H9 (cell line): ENCODE data around the gene FARP2. TPM values are rescaled to one million over a fixed set of nuclear protein-coding genes. Genes with fewer than 3 reads are reported as not detected.

ENCODE experiments used
- DNase-seq: peaks from one replicate; pipeline ENCODE4 v3.0.0-alpha.2; 2017
- H2AFZ ChIP-seq: one replicate; pipeline ENCODE4 v1.6.1; 2013; ENCODE audit warnings: mild to moderate bottlenecking, low read length, control low read depth, moderate library complexity
- H2AK5ac ChIP-seq: 2 replicates; pipeline ENCODE4 v1.6.1; 2013; ENCODE audit warnings: low read length, control low read depth, mixed read lengths; ENCODE audit not compliant: insufficient read length
- H2BK120ac ChIP-seq: one replicate; pipeline ENCODE4 v1.6.1; 2013; ENCODE audit warnings: low read depth, mild to moderate bottlenecking, low read length, control low read depth, inconsistent platforms; ENCODE audit not compliant: poor library complexity, severe bottlenecking
- H2BK12ac ChIP-seq: 2 replicates; pipeline ENCODE4 v1.6.1; 2013; ENCODE audit warnings: low read length, control low read depth, mixed read lengths, low read depth; ENCODE audit not compliant: insufficient read length
- H2BK15ac ChIP-seq: 2 replicates; pipeline ENCODE4 v1.6.1; 2013; ENCODE audit warnings: low read depth, low read length, control low read depth
- H2BK20ac ChIP-seq: one replicate; pipeline ENCODE4 v1.6.1; 2013; ENCODE audit warnings: low read depth, mild to moderate bottlenecking, low read length, control low read depth, inconsistent platforms; ENCODE audit not compliant: poor library complexity, severe bottlenecking
- H2BK5ac ChIP-seq: 2 replicates; pipeline ENCODE4 v1.6.1; 2013; ENCODE audit warnings: low read length, control low read depth, mixed read lengths; ENCODE audit not compliant: insufficient read length
- H3K14ac ChIP-seq: 2 replicates; pipeline ENCODE4 v1.6.1; 2013; ENCODE audit warnings: low read length, control low read depth; ENCODE audit not compliant: insufficient read depth
- H3K18ac ChIP-seq: 2 replicates; pipeline ENCODE4 v1.6.1; 2013; ENCODE audit warnings: low read depth, mild to moderate bottlenecking, mixed read lengths, low read length, control low read depth; ENCODE audit not compliant: insufficient read length
- H3K23ac ChIP-seq: 2 replicates; pipeline ENCODE4 v1.6.1; 2013; ENCODE audit warnings: low read length, control low read depth, mixed read lengths, low read depth; ENCODE audit not compliant: insufficient read length
- H3K23me2 ChIP-seq: 2 replicates; pipeline ENCODE4 v1.6.1; 2013; ENCODE audit warnings: low read depth, mild to moderate bottlenecking, mixed read lengths, low read length, control low read depth; ENCODE audit not compliant: insufficient read length, poor library complexity, severe bottlenecking
- H3K27ac ChIP-seq: 2 replicates; pipeline ENCODE4 v1.5.1; 2013; ENCODE audit warnings: low read length, control low read depth, mixed read lengths, low read depth; ENCODE audit not compliant: insufficient read length
- H3K27me3 ChIP-seq: 2 replicates; pipeline ENCODE4 v1.6.1; 2013; ENCODE audit warnings: low read length, control low read depth, inconsistent platforms; ENCODE audit not compliant: insufficient read depth
- H3K4ac ChIP-seq: 2 replicates; pipeline ENCODE4 v1.6.1; 2013; ENCODE audit warnings: low read depth, mild to moderate bottlenecking, control low read depth, inconsistent platforms, low read length, moderate library complexity
- H3K4me1 ChIP-seq: 2 replicates; pipeline ENCODE4 v1.6.1; 2013; ENCODE audit warnings: low read length, control low read depth, inconsistent platforms; ENCODE audit not compliant: insufficient read depth
- H3K4me2 ChIP-seq: 2 replicates; pipeline ENCODE4 v1.6.1; 2013; ENCODE audit warnings: low read length, control low read depth, mixed read lengths; ENCODE audit not compliant: insufficient read length, insufficient read depth
- H3K56ac ChIP-seq: 2 replicates; pipeline ENCODE4 v1.6.1; 2013; ENCODE audit warnings: low read depth, mild to moderate bottlenecking, mixed read lengths, low read length, control low read depth; ENCODE audit not compliant: insufficient read length
- H3K79me1 ChIP-seq: 2 replicates; pipeline ENCODE4 v1.6.1; 2013; ENCODE audit warnings: low read depth, mild to moderate bottlenecking, moderate library complexity, low read length, control low read depth, inconsistent platforms; ENCODE audit not compliant: insufficient read depth, poor library complexity, severe bottlenecking
- H3K79me2 ChIP-seq: 2 replicates; pipeline ENCODE4 v1.6.1; 2013; ENCODE audit warnings: low read length, control low read depth, inconsistent platforms; ENCODE audit not compliant: insufficient read depth
- H3K9ac ChIP-seq: 2 replicates; pipeline ENCODE4 v1.6.1; 2013; ENCODE audit warnings: low read length, control low read depth, mixed read lengths; ENCODE audit not compliant: insufficient read length; ENCODE audit errors: extremely low read depth
- H3K9me3 ChIP-seq: one replicate; pipeline ENCODE4 v1.6.1; 2013; ENCODE audit warnings: low read depth, low read length, inconsistent platforms; ENCODE audit not compliant: control insufficient read depth
- H3T11ph ChIP-seq: one replicate; pipeline ENCODE4 v1.6.1; 2013; ENCODE audit warnings: mild to moderate bottlenecking, low read length, control low read depth, inconsistent platforms
- H4K20me1 ChIP-seq: one replicate; pipeline ENCODE4 v1.6.1; 2013; ENCODE audit not compliant: control insufficient read depth, insufficient read length, insufficient read depth
- H4K5ac ChIP-seq: 2 replicates; pipeline ENCODE4 v1.6.1; 2013; ENCODE audit warnings: low read depth, mild to moderate bottlenecking, mixed read lengths, low read length, control low read depth; ENCODE audit not compliant: insufficient read length
- H4K8ac ChIP-seq: replicated peaks from 2 replicates; pipeline ENCODE4 v1.6.1; 2013; ENCODE audit warnings: low read length, control low read depth, mixed read lengths, low read depth; ENCODE audit not compliant: insufficient read length
- H4K91ac ChIP-seq: 2 replicates; pipeline ENCODE4 v1.6.1; 2013; ENCODE audit warnings: low read depth, mild to moderate bottlenecking, moderate library complexity, mixed read lengths, low read length, control low read depth; ENCODE audit not compliant: insufficient read length
- H3K27ac Mint-ChIP-seq, 3 experiments: 2 replicates in 2 of 3; 3 replicates in 1 of 3; pipeline ENCODE4 v1.8.0; 2020 to 2021; ENCODE audit warnings: mixed read lengths in 3 of 3, mild to moderate bottlenecking in 1 of 3, moderate library complexity in 1 of 3
- H3K27me3 Mint-ChIP-seq: 2 replicates; pipeline ENCODE4 v1.8.0; 2021; ENCODE audit warnings: low read depth, mild to moderate bottlenecking, moderate library complexity, mixed read lengths
- H3K36me3 Mint-ChIP-seq, 3 experiments: 2 replicates in 2 of 3; 3 replicates in 1 of 3; pipeline ENCODE4 v1.8.0; 2020 to 2021; ENCODE audit warnings: low read depth in 3 of 3, mixed read lengths in 3 of 3; ENCODE audit not compliant: insufficient read depth in 1 of 3
- H3K4me1 Mint-ChIP-seq, 2 experiments: 2 replicates each; pipeline ENCODE4 v1.8.0; 2020; ENCODE audit warnings: mixed read lengths in 2 of 2
- H3K4me3 Mint-ChIP-seq, 2 experiments: 2 replicates in 1 of 2; 3 replicates in 1 of 2; pipeline ENCODE4 v1.8.0; 2020 to 2021; ENCODE audit warnings: mild to moderate bottlenecking in 2 of 2, mixed read lengths in 2 of 2, moderate library complexity in 1 of 2
- H3K9me3 Mint-ChIP-seq, 2 experiments: 2 replicates in 1 of 2; 3 replicates in 1 of 2; pipeline ENCODE4 v1.8.0; 2020; ENCODE audit warnings: mild to moderate bottlenecking in 2 of 2, mixed read lengths in 2 of 2, moderate library complexity in 1 of 2
- CTCF ChIP-seq: fragments of 200-600 bp; sonication (generic); conservative IDR thresholded peaks from 3 replicates; pipeline ENCODE4 v1.8.0; 2021; ENCODE audit warnings: antibody characterized with exemption, mild to moderate bottlenecking
- WGBS: extraction: QIAGEN DNeasy Blood & Tissue Kit; methylation state at CpG from one replicate; pipeline ENCODE4 v1.1.7; 2013; ENCODE audit warnings: missing lambda C conversion rate, low lambda C conversion rate, mixed read lengths; ENCODE audit not compliant: insufficient read length; ENCODE audit errors: extremely low coverage; 5-methylcytosine and 5-hydroxymethylcytosine counted together
- total RNA-seq: library from RNA; stranded (reverse); gene quantifications from 2 replicates; pipeline ENCODE4 v1.2.1, GENCODE V29; 2021

FARP2 gene
- total RNA-seq, 1 experiment from 2014 or later, result 33.9 TPM

GRCh38 chr2:241485172-241485911, 129.3 kb downstream of the FARP2 start:
- Histone ChIP-seq H3K14ac (no peak overlapping the region), H4K91ac (no peak overlapping the region), H3K9me3 (no peaks in the 10 kb centered on the region), H2BK15ac (no peak overlapping the region), H3K4ac (no peak overlapping the region), H2BK20ac (no peak overlapping the region), H3K79me2 (no peaks in the 10 kb centered on the region), H4K8ac (no peak overlapping the region), H2BK120ac (no peak overlapping the region), H3K4me1 (no peaks in the 10 kb centered on the region), H2BK12ac (no peak overlapping the region), H3K27ac (no peak overlapping the region), H2AFZ (no peak overlapping the region), H3K27me3 (no peaks in the 10 kb centered on the region), H3K79me1 (no peaks in the 10 kb centered on the region), H3K23me2 (no peaks in the 10 kb centered on the region), H3T11ph (no peak overlapping the region), H3K9ac (no peak overlapping the region), H4K20me1 (peaks cover 6% of the 10 kb centered on the region), H3K18ac (no peak overlapping the region), H2AK5ac (no peak overlapping the region), H3K4me2 (no peak overlapping the region), H3K56ac (no peak overlapping the region), H4K5ac (no peak overlapping the region), H2BK5ac (no peak overlapping the region), H3K23ac (no peak overlapping the region)
- H3K36me3 Mint-ChIP-seq, result peaks cover 0 to 3% (median 0%) of the 10 kb centered on the region in 3 experiments; a peak in 3 of 7 replicates
- TF ChIP-seq CTCF, result no peak
- WGBS, result no CpG with 5 or more reads among the region's 1 CpG
- no peak overlapping the region; a peak in 1 of 7 replicates for H3K27ac Mint-ChIP-seq
- no peaks in the 10 kb centered on the region; a peak in 1 of 4 replicates for H3K4me1 Mint-ChIP-seq
- H3K4me3 Mint-ChIP-seq, result no peak overlapping the region
- H3K27me3 Mint-ChIP-seq, result peaks cover 6% of the 10 kb centered on the region
- no peaks in the 10 kb centered on the region for H3K9me3 Mint-ChIP-seq
- DNase-seq, result no peak
